Measurements from ENCODE around the gene ADGRG7.

Gene ADGRG7

DNA sequence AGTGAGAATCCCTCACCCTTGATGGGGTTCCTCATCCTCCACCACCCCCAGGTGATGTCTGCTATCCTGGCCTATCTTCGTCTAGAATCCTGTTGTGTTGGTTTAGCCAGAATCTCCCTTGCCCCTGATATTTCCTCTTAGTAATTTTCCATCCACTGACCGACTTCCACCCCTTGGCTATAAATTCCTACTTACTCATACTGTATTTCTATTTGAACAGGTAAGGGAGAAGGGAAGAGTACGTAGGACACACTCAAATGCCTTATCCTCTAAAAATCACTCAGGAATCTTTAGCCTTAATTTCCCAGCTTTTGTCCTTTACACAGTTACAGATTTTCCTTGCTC is 99.2 kb downstream of the ADGRG7 start:
- no peak for TF ChIP-seq CTCF (IDR thresholded peaks at IDR 0.05; ENCODE audit: extremely low read depth, missing control alignments)

DNA sequence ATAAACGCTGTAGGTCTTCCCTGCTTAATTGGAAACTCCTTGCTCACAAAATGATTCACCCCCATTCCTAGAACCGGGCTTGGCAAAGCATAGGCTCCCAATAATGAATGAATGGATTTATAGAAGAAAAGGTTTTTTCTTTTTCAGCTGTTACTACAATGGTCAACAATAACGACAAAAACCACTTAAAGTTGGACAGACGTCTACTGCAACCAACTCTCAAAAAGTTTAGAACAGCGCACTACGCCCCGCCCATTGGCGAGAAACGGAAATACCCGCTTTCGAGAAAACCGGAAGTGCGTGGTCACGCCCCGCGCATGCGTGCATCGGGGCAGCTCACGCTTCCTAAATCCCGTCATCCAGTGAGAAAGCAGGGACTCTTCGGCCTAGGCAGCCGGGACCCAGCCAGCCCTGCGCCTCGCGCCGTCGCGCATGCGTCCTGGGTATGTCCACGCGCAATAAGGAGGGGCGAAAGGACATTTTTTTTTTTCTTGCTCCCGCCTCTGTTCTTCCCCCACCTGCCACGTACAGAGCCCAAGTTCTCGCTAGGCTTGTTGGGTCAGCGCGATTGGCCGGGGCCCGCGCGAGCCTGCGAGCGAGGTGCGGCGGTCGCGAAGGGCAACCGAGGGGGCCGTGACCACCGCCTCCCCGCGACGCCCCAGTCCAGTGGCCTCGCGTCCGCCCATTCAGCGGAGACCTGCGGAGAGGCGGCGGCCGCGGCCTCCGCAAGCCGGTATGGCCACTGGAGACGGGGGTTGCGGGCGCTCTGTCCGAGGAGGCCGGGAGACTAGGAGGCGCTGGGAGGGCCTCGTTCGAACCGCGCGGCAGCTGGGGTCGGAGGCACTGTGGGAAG is 99.8 kb downstream of the ADGRG7 start, which contains the start of gene TFG:
TSS of gene TFG (plus strand) at position 506 of the 853 bp plus-strand sequence. CDS start 4,192 bp downstream, outside the sequence.
- peak; percentile 98 for DNase-seq (ENCODE audit: low spot score)
- TF ChIP-seq CTCF (IDR thresholded peaks at IDR 0.05; ENCODE audit: extremely low read depth, missing control alignments): no peak

More for the DNA sequence above, 99.2 kb downstream of the ADGRG7 start:
- no peak for DNase-seq (ENCODE audit: low spot score)

- peak; percentile 24 for DNase-seq (ENCODE audit: low spot score)
- TF ChIP-seq CTCF (IDR thresholded peaks at IDR 0.05; ENCODE audit: extremely low read depth, missing control alignments): no peak
Measured at GRCh38 chr3:100709842-100710260, 100.5 kb downstream of the ADGRG7 start.

GRCh38 chr3:100710261-100710968 is 101.0 kb downstream of the ADGRG7 start:
- no peak for TF ChIP-seq CTCF (IDR thresholded peaks at IDR 0.05; ENCODE audit: extremely low read depth, missing control alignments)
- DNase-seq (ENCODE audit: low spot score): peak; percentile 70

DNA sequence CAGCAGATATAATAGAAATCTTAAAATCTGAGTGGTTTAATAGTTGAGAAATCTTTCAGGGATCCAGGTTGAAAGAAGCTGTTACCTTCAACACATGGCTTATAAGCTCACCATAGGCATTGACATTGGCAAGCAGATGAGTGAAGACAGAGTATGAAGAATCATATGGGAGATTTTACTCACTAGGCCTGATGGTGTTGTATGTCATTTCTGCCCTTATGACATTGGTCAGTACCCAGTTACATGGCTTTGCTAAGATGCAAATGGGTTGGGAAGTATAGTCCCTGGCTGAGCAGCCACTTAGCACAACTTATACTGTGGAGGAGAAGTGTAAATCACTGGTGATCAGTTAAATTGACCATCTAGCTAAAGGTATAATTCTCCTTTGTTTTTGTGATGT is 105.8 kb downstream of the ADGRG7 start:
- no peak for DNase-seq (ENCODE audit: low spot score)
- no peak for TF ChIP-seq CTCF (IDR thresholded peaks at IDR 0.05; ENCODE audit: extremely low read depth, missing control alignments)

DNA sequence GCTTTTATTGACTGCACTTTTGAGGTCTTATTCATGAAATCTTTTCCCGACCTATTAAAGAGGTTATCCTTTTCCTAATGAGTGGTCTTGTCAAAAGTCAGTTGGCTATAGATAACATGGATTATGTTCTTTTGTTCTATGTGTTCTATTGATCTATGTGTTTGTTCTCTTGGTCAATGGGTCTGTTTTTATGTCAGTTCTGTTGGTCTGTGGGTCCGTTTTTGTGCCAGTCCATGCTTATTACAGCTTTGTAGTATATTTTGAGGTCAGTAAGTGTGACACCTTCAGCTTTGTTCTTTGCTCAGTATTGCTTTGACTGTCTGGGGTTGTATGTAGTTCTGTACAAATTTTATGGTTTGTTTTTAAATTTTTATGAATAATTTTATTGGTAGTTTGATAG is 107.7 kb downstream of the ADGRG7 start:
- no peak for TF ChIP-seq CTCF (IDR thresholded peaks at IDR 0.05; ENCODE audit: extremely low read depth, missing control alignments)
- DNase-seq (ENCODE audit: low spot score): no peak
